ENCODE results near the gene OPN3.

The OPN3 gene

GRCh38 chr1:241617426-241617825 is 22.7 kb downstream of the OPN3 start:
- DNase-seq (ENCODE audit: low read depth) = no peak

DNA sequence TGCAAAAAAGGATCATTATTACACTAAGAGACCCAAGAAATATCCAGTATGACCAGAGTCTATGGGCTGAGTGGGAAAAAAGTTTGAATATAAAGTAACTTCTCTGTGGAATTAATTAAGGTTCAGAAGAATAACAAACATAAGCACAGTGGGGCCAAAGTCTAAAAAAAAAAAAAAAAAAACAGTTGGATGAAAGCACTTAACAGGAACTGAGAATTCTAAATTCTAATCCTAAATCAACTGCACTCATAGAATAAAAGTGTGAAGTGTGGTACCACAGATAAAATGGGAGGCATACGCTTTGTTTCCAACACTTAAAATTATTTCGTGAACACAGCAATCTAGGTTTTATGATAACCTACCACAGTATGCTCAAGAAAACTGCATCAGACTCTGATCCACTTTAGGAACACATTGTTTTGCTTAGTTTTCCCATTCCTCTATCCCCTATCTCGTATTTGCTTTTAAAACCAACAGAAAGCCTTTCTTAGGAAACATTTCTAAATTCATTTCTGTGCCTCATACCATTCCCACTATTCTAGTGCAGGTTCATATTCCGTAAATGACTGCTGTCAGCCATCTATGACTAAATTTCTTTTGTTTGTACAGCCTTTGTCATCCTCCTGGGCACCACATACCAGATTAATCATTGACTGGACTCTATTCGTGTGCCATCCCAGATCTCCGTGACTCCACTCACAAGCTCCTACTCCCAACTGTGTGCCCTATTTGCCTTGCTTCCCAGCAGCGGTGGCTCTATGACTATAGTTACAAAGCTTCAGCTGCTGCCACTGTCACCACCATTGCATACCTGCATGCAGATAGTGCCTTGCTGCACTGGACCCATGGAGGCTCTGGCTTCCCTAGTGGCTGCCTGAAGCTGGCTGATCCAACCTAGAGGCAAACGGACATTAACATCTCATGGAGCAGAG is 24.9 kb downstream of the OPN3 start:
- no peak for DNase-seq (ENCODE audit: low read depth)

DNA sequence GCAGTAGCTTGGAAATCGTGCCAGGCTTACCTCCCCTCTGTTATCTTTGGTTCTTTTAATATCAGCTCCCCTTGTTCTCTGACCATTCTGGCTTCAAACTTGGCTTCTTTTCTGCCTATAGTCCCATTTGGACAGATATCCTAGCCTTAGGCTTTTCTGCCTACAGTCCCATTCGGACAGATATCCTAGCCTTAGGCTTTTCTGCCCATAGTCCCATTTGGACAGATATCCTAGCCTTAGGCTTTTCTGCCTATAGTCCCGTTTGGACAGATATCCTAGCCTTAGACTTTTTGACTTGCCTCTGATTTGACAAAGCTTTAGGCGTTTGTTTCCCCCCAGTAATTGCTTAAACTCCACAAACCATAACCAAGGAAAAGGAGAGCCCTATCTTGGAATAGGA is 25.6 kb downstream of the OPN3 start:
- DNase-seq (ENCODE audit: low read depth) = no peak

- no peak for DNase-seq (ENCODE audit: low read depth)
These were observed 26.0 kb downstream of the OPN3 start for GRCh38 chr1:241614144-241614543.

- peak; percentile 91 for DNase-seq (ENCODE audit: low read depth)
These were observed 27.4 kb downstream of the OPN3 start for GRCh38 chr1:241612533-241613477.

DNA sequence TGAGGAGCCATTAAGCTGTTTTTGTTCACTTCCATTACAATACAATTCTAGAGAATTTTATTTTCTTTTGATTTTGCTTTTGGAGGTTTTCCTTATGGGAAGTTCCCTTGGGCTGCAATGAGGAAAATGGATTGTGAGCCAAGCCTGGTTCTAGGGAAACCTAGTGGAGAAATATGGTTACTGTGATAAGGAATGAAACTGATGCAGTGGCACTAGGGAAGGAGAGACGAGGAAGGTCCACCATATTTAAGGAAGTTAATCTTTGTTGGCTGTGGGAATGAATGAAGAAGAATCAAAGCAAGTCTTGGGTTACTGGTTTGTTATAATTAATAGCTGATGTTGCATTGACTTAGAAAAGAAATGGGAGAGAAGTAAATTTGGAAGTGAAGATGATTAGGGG is 28.4 kb downstream of the OPN3 start:
- DNase-seq (ENCODE audit: low read depth) = no peak

GRCh38 chr1:241611063-241611462 is 29.1 kb downstream of the OPN3 start:
- peak; percentile 70 for DNase-seq (ENCODE audit: low read depth)

DNA sequence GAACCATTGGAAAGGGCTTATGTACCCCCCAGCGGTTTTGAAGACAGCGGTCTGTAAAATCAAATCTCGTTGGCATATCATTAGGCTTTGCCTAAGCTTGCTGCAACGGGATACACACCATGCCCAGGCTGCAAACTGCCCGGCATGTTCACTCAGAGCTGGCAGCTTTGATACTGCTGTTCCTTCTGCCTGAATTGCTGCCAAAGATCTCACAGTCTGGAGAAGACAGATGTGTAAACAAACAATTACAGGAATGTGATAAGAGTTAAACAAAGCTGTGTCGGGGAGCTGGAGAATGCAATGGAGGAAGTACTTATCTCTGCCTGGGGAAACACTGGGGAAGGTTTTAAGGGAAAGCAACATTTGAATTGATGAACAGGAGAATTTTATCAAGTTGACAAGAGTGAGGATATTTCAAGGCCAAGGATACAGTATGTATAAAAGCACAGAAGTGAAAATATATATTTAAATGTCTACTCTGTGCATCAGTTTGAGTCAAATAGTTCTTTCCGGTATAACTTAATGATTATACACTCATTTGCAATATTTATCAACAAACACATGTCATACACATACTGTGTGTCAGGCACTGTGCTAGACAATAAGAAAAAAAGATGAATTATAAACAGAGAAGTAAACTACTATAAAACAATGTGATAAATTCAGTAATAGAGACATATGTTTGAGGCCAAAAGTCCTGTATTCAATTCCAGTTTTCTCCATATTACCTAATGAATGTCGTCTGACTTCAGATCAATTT is 29.9 kb downstream of the OPN3 start:
- DNase-seq (ENCODE audit: low read depth) = peak; percentile 44

GRCh38 chr1:241608379-241609033 is 31.7 kb downstream of the OPN3 start:
- DNase-seq (ENCODE audit: low read depth) = peak; percentile 67

DNA sequence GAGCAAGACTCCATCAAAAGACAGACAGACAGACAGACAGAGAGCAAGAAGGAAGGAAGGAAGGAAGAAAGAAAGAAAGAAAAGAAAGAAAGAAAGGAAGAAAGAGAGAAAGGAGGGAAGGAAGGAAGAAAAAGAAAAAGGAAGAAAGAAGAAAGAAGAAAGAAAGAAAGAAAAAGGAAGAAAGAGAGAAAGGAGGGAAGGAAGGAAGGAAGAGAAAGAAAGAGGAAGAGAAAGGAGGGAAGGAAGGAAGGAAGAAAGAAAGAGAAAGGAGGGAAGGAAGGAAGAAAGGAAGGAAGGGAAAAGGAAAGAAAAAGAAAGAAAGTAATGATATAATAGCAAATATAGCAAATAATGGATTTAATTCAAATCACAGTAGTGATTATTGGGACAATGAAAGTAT is 32.7 kb downstream of the OPN3 start:
- no peak for DNase-seq (ENCODE audit: low read depth)

DNA sequence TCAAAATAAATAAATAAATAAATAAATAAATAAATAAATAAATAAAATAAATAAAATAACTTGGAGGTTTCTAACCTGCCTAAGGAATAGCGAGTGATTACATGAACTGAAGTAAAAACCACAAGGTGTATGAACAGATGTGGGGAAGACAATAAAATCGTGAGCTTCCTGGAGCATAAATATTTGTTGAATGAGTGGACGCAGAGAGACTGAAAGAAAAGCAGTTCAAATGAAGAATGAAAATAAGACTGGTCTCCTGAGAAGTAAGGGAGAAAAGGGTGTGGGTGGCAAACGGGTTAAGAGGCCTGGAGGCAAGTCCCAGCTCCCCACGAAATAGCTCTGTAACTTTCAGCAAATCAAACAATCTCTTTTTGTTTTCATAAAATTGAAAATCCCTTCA is 33.6 kb downstream of the OPN3 start:
- DNase-seq (ENCODE audit: low read depth) = peak; percentile 31

- no peak for DNase-seq (ENCODE audit: low read depth)
These were observed 34.9 kb downstream of the OPN3 start for GRCh38 chr1:241605146-241605805.

DNA sequence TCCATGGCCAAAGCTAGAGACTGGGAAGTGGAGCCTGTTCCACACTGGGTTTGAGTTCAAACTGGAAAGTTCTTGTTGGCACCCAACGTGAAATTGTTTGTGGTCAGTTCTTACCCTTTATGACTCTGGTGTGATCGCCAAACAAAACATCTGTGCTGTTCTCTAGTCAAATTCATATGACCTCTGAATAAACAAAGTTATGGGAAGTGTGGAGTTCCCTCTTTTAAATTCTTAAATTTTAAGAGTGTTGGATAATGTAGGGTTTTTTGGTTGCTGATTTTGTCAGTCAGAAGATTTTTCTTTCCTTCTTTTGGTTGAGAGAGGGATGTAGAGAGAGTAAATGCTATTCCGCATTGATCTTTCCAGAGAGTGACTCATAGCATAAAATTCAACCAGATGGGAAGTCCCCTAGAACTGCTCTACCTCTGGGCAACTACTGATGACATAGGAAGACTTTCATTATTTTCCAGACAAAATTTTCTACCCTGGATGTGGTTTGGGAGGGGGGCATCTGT is 36.4 kb downstream of the OPN3 start:
- peak; percentile 75 for DNase-seq (ENCODE audit: low read depth)

GRCh38 chr1:241600496-241600901 is 39.7 kb downstream of the OPN3 start:
- DNase-seq (ENCODE audit: low read depth) = peak; percentile 84

DNA sequence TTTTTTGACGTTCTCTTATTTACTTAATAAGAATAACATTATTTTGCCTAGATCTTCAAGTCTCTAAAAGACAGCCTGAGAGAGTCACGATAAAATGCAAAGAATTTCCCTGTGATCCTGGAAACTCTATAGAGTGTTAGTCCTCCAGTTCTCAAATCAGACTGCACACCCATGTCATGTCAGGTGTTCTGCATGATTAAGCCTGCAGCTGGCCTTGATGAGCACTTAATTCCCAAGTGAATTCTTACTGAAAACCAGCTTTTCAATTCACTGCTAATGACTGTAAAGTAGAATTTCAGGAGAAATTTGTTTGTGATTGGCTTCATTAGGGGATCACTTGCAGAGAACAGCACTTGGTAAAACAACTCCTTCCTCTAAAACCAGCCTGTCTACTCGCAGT is 41.9 kb downstream of the OPN3 start:
- DNase-seq (ENCODE audit: low read depth) = no peak

DNA sequence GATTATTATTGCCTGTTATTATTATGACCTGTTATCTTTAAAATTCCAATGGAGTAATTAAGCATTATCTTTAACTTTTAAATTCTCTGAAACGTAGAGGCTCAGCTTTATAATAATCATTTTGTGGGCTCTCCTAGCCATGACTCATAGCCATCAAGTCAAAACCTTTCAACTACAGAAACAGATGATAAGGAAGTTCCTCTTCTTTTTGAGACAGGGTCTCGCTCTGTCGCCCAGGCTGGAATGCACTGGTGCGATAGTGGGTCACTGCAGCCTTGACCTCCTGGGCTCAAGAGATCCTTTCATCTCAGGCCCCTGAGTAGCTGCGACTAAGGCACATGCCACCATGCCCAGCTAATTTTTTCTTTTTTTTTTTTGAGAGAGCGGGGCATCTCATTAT is 43.5 kb downstream of the OPN3 start:
- no peak for DNase-seq (ENCODE audit: low read depth)

DNA sequence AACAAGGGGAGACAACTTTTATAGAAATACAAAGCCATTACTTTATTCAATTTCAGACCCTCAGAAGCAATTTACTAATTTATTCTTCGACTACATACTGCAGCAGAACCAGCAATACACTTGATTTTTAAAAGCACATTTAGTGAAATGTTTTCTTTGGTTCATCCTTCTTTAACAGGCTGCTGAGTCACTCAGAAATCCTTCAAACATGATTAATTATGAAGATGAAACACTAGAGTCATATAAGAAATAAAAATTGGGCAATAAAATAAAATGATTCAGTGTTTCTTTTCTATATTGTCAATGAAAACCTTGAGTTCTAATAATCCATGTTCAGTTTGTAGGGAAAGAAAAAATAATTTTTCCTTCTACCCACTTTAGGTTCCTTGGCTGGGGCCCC is 47.0 kb downstream of the OPN3 start:
- peak; percentile 62 for DNase-seq (ENCODE audit: low read depth)

DNA sequence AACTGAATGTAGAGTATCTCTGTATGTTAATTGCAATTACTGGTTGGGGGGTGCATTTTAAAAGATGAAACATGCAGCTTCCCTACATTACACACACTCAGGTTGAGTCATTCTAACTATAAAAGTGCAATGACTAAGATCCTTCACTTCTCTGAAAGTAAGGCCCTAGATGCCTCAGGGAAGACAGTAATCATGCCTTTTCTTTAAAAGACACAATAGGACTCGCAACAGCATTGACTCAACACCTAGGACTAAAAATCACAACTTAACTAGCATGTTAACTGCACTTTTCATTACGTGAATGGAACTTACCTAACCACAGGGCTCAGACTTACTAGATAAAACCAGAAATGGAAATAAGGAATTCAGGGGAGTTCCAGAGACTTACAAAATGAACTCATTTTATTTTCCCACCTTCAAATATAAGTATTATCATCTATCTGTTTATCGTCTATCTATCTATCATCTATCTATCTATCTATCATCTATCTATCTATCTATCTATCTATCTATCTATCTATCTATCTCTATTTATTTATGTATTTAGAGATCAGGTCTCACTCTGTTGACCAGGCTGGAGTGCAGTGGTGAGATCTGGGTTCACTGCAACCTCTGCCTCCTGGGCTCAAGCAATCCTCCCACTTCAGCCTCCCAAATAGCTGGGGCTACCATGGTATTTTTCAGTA is 47.8 kb downstream of the OPN3 start:
- peak; percentile 87 for DNase-seq (ENCODE audit: low read depth)

DNA sequence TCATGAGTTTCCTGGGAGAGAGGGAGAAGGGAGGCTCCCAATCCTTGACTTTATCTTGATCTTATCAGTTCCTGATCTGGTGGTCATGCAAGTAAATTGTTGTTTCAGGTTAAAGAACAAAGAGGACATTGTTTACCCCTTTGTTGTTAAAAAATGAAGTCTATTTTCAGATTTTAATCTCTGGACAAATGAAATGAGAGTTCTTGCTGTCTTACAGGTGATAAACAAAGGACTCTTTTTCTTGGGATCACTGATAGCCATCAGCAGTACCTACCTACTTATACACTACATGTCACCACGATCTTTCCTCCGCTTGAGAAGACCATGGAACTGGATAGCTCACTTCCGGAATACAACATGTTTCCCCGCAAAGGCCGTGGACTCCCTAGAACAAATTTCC is 48.4 kb downstream of the OPN3 start:
- no peak for DNase-seq (ENCODE audit: low read depth)

DNA sequence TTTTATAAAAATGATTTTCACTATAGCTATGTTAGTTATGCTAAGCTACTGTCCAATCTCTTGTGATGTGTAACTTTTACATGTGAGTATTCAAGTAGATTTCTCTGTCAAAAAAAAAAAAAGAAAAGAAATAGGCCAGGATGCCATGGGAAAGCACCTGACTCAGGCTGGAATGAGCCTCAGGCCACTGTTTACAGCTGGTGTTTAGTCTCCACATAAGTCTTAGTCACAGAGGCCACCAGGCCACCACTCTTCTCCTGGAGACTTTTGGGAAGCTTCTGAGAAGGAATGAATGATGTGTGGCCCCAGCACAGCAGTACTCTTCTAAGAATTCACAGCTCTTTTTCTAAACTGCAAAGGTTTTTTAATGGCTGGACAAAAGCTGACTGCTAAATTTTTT is 48.9 kb downstream of the OPN3 start:
- peak; percentile 86 for DNase-seq (ENCODE audit: low read depth)

Measured in EH (cell line).